Thoracic aorta (tissue), 2 donors: ENCODE data around the gene SZT2. TPM values are rescaled to one million over a fixed set of nuclear protein-coding genes. Genes with fewer than 3 reads are reported as not detected.

ENCODE experiments used
- ATAC-seq: fragments of 150-250 bp; one replicate; pipeline ENCODE4 v1.8.0; 2017; ENCODE audit warnings: low read depth; ENCODE audit not compliant: insufficient number of reproducible peaks, low FRiP score
- DNase-seq: peaks from one replicate; pipeline ENCODE4 v3.0.0-alpha.2; 2020; ENCODE audit warnings: low spot score
- H3K27ac ChIP-seq, 2 donors: fragments of 200-600 bp; sonication (generic); 1 replicate in 1 of 2; 2 replicates in 1 of 2; pipeline ENCODE4 v1.5.1; 2016; ENCODE audit warnings: mild to moderate bottlenecking in 2 of 2, moderate library complexity in 2 of 2
- H3K27me3 ChIP-seq: fragments of 200-600 bp; sonication (generic); replicated peaks from 2 replicates; pipeline ENCODE4 v1.6.0; 2016; ENCODE audit warnings: mild to moderate bottlenecking; ENCODE audit not compliant: insufficient read depth
- H3K36me3 ChIP-seq: fragments of 200-600 bp; sonication (generic); one replicate; pipeline ENCODE4 v1.5.1; 2016
- H3K4me1 ChIP-seq, 2 donors: fragments of 200-600 bp; sonication (generic); 1 replicate in 1 of 2; 2 replicates in 1 of 2; pipeline versions ENCODE4 v1.5.1 to v1.6.0; 2016; ENCODE audit warnings: low read depth in 2 of 2, mild to moderate bottlenecking in 1 of 2; ENCODE audit not compliant: control insufficient read depth in 1 of 2
- H3K4me3 ChIP-seq: fragments of 200-600 bp; sonication (generic); 2 replicates; pipeline ENCODE4 v1.5.1; 2016; ENCODE audit warnings: mild to moderate bottlenecking
- H3K9me3 ChIP-seq: fragments of 200-600 bp; sonication (generic); 2 replicates; pipeline ENCODE4 v1.5.1; 2016
- total RNA-seq, 2 donors: library from RNA; depleted of rRNA; stranded (reverse); fragments of >200 nt; gene quantifications; one replicate each; pipeline versions ENCODE4 v1.1.0 to v1.2.3, GENCODE V29; 2016
- TF ChIP-seq, protein P1 (sequence below): fragments of 200-600 bp; sonication (generic); IDR thresholded peaks from one replicate; pipeline ENCODE4 v1.5.1; 2019; ENCODE audit warnings: antibody characterized with exemption

Gene SZT2
- total RNA-seq, 2 donors from 2014 or later: 50.0 to 65.3 TPM

DNA sequence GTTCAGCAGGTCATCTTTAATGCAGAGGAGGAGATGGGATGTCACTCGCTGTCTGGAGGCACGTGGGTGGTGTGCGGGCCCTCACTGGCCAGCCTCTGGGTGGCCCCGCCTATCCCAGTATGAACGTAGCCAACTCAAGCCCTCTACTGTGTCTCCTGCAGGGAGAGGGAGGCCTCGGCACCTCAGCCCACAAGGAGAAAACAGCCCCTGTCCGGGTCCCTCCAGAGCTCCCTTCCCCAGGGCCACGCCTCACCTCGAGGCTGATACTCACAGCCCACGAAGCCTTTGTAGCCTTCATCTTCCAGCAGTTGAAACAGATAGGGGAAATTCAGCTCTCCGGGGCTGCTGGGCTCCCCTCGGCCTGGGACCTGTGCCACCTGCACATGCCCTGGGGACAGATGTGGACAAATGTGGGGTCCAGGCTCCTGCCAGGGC, 61.5 kb downstream of the SZT2 start:
- DNase-seq: no peak
- Histone ChIP-seq H3K27ac (no peak overlapping the region), H3K9me3 (no peaks in the 10 kb centered on the region), H3K4me3 (no peak overlapping the region), H3K27me3 (no peaks in the 10 kb centered on the region), H3K36me3 (peaks cover 48% of the 10 kb centered on the region), H3K4me1 (peaks cover 4 to 14% of the 10 kb centered on the region in 2 donors)
- no peak for ATAC-seq
- TF ChIP-seq, protein P1, sequence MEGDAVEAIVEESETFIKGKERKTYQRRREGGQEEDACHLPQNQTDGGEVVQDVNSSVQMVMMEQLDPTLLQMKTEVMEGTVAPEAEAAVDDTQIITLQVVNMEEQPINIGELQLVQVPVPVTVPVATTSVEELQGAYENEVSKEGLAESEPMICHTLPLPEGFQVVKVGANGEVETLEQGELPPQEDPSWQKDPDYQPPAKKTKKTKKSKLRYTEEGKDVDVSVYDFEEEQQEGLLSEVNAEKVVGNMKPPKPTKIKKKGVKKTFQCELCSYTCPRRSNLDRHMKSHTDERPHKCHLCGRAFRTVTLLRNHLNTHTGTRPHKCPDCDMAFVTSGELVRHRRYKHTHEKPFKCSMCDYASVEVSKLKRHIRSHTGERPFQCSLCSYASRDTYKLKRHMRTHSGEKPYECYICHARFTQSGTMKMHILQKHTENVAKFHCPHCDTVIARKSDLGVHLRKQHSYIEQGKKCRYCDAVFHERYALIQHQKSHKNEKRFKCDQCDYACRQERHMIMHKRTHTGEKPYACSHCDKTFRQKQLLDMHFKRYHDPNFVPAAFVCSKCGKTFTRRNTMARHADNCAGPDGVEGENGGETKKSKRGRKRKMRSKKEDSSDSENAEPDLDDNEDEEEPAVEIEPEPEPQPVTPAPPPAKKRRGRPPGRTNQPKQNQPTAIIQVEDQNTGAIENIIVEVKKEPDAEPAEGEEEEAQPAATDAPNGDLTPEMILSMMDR: no peak

DNA sequence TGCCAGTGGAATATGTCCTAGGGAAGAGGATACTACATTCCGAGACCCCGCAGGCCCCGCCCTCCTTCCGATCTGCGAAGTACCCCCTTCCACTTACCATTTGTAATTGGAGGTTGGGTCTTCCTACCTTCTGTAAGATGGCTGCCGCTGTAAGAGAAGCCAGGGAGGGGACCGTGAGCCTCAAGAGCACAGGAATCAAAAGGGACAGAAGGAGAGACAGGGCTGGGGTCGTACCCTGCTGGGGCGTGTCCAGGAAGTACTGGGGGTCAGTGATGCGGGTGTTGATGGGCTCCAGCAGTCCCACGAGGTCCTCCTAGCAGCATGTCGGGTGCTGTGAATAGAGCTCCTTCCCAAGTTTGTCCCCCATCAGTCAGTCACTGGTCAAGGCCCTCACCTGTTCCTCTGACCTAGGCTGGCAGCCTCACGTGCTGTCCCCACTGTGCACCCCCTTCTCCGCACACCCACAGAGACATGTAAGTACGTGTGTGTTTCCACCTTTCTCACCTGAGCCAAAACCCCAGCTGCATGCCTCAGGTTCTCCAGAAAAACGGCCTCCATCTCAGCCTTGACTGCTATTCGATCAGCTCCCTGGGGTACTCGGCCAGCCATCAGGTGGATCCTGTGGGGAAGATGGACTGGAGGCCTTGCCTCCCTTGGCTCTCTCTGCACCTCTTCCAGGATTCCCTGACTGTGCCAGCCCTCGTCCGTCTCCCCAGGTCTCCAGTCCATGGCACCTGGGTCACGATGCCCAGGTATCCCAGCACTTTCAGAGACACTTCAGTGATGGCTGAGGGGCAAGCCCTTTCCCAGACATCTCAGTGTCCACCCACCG, 62.2 kb downstream of the SZT2 start:
- ATAC-seq (no peak), DNase-seq (no peak)
- TF ChIP-seq, protein P1: no peak
- H3K27me3 ChIP-seq: no peaks in the 10 kb centered on the region
- H3K27ac ChIP-seq: peak overlapping the region; percentile 89 to 91
- H3K4me1 ChIP-seq: peaks cover 4 to 14% of the 10 kb centered on the region in 2 donors
- no peaks in the 10 kb centered on the region for H3K9me3 ChIP-seq
- H3K4me3 ChIP-seq: no peak overlapping the region
- H3K36me3 ChIP-seq: peaks cover 41% of the 10 kb centered on the region

DNA sequence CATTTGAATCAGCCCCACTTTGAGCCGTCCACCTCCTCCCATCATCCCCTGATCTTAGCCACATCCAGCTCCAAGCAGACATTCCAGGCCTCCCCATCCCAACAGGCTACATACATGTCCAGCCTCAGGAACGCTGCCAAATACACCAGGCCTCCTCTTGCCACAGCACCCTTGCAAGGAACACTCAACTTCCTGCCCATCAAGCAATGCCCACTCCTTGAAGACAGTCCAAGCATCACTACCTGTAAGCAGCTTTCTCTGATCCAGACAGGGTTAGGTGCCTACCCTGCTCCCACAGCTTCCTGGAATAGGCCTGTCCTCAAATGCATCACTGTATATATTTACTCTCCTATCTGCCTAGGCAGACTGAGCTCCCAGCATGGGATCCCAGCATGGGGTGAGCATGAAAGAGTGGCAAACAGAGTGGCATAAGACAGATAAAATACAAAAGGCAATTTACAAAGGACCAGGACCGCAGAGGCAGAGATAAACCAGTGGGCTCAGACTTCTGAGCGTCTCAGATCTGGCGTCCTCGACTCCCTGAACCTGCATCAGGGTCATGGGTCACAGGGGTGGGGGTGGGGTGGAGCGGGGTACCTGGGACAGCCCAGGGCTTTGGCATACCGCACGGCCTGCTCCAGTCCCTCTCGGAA, 63.2 kb downstream of the SZT2 start:
- Histone ChIP-seq H3K36me3 (peaks cover 31% of the 10 kb centered on the region), H3K9me3 (no peaks in the 10 kb centered on the region), H3K4me1 (peaks cover 4 to 14% of the 10 kb centered on the region in 2 donors), H3K27ac (peak overlapping the region; percentile 89 to 91), H3K4me3 (peak overlapping the region; percentile 86), H3K27me3 (no peaks in the 10 kb centered on the region)
- ATAC-seq: no peak
- TF ChIP-seq, protein P1: no peak
- DNase-seq: no peak

DNA sequence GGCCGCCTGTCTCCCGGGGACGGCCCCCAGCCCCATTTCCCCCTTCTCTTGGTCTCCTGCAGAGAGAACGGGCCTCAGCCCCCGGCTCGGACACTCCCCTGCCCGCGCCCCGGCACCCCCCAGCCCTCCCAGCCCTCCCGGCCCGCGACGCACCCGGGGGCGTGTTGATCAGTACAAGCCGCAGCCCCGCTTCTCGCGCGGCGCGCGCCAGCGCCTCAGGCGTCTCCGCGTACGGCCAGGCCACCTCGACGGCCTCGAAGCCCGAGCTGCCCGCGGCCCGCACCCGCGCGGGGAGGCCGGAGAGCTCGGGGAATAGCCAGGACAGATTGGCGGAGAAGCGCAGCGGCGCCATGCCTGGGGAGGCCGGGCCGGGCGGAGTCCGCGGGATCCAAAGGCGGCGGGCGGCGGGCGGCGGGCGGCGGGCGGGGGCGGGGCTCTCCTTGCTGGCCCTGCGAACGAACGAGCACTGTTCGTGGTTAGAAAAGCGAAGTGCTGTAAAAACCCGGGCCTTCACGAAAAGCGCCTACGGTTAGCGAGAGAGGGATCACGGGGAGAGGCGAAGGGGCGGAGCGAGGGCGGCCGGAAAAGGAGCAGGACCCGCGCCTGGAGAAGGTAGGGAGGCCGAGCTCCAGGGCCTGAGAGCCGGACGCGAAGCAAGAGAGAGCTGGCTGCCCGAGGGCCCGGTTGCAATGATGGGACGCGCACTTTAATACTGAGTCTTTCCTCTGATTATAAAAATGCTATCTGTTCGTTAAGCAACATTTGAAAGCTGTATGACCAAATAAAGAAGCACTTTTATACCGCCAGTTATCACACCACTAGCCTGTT, 64.0 kb downstream of the SZT2 start, which contains the start of gene HYI:
Gene HYI (minus strand): TSS at position 490 of the 828 bp plus-strand sequence. CDS start 138 bp downstream, at position 352.
- Histone ChIP-seq H3K4me1 (peaks cover 4 to 14% of the 10 kb centered on the region in 2 donors), H3K36me3 (peaks cover 24% of the 10 kb centered on the region), H3K27me3 (no peaks in the 10 kb centered on the region), H3K27ac (peak within 1 kb of the TSS; percentile 89 to 91), H3K4me3 (peak within 1 kb of the TSS; percentile 86), H3K9me3 (no peaks in the 10 kb centered on the region)
- ATAC-seq: peak; percentile 76
- TF ChIP-seq, protein P1: no peak
- DNase-seq: peak; percentile 60
